CMK (cell line): ENCODE measurements around the gene WDR45.
"Not testable (repeated sequence)": the region's sequence is repeated elsewhere in the genome, so short reads cannot be mapped to it uniquely, and the experiment has no call there.

ENCODE experiments used
- DNase-seq: peaks from one replicate; pipeline ENCODE4 v3.0.0-alpha.2; 2010; ENCODE audit warnings: low read depth

WDR45 gene

DNA sequence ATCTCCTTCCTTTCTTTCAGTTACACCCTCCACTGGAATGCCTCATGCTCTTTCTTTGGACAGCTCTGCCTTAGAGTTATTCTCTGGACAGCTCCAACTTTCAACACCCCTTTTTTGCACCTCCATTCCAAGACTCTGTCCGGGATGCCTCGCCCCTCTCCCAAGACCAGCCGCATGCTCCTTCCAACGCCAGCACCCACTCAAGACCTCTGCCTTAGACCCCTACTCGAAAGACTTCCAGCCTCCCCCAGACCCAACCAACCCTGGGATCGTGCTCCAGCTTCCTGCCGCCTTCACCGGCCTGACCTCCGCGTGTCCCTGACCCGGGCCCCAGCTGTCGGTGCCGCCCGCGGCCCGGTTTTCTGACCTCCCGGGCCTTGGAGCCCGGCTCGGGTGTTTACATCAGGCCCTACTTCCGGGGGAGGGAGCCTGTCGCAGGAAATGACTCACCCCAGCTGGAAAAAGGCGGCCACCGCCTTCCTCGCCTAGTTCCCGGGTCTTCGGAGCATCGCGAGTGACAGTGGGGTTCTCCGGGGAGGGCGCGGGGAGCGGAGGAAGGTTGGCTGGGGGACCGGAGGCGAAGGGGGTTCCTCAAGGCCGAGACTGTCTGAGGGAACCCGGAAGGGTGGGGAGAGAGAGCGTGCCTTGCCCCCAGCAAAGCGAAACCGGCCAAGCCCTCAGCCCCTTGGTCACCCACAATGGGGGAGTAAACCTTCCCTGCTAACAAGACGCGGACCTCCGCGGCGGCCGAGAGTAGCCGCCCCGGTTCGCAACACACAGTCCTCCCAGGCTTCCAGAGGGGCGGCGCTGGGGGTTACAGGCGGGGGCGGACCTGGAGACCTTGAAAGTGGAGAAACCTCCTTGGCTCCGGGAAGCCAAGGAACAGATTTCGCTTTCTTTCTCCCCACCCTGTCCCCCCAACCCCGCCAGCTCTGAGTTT is at the start of gene WDR45:
TSS of gene WDR45 (minus strand) at position 399 of the 940 bp plus-strand sequence. CDS start 1,792 bp downstream, outside the sequence.
- peak; percentile 66 for DNase-seq

GRCh38 chrX:49129427-49129826 is 49.7 kb upstream of the WDR45 start:
- no peak for DNase-seq

DNA sequence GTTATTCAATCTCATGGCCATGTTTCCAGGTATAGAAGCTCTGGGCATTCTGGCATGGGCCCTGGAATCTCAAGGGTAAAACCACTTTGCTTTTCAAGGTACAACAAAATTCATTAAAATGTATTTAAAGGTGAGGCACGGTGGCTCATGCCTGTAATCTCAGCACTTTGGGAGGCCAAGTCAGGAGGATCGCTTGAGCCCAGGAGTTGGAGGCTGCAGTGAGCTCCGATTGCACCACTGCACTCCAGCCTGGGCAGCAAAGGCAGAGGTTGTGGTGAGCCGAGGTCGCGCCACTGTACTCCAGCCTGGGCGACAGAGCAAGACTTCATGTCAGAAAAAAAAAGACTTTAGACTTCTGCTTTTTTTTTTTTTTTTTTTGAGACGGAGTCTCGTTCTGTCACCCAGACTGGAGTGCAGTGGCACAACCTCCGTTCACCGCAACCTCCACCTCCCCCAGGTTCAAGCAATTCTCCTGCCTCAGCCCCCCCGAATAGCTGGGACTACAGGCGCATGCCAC is 48.1 kb upstream of the WDR45 start:
- DNase-seq, result not testable (repeated sequence)

- no peak for DNase-seq
These were observed 42.8 kb upstream of the WDR45 start for GRCh38 chrX:49122499-49122898.

DNA sequence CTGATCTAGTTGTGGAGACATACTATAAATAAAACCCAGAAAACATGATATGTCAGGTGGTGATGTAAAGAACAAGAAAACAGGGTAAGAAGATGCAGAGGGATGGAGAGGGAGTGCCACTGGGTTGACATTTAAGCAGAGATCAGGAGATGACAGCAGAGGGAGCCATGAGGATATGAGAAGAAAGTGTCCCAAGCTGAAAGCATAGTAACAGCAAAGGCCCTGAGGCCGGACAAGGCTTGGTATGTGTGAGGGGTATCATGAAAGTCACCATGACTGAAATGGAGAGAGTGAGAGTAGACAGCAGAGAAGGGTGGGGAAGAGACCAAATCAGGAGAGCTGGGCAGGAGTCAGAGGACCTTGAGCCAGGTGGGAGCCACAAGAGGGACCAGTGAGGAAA is 40.4 kb upstream of the WDR45 start:
- no peak for DNase-seq

GRCh38 chrX:49117581-49117980 is 37.9 kb upstream of the WDR45 start:
- no peak for DNase-seq

GRCh38 chrX:49116716-49117115 is 37.0 kb upstream of the WDR45 start:
- DNase-seq, result no peak

DNA sequence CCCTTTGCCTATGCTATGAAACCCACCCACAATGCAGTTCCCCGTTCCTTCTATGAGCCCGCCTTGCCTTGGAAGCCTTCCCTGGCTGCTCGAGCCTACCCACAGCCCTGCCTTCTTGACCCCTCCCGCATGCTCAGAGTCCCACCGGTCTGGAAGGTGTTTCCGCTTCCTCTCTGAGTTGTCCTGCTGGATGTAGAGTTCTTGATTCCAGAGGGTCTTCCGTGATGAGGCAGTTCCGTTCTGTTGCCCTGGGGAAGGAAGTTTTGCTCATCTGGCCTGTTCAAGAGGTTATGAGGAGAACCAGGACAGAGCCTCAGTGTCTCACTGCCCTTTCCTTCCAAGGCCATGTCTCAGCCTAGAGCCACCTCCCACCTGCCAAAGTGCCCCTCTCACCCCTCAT is 36.4 kb upstream of the WDR45 start:
- DNase-seq, result no peak

DNA sequence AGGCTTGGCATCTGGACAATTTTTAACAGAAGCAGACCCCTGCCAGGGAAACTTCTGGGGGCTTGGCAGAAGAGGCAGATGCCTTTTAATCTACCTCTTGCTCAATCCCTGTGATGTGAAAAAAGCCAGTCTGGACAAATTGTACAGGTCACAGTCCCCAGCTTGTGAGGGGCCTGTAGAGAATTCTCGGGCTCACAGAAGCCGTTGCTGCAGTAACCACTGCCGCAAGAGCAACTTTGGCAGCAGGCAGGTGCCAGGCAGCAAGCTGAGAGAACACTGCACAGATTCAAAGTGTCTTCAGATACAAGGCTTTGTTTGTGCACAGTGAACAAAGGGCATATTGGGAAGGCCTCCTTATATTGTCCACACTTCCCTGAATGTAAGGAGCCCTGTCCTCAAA is 32.1 kb upstream of the WDR45 start:
- DNase-seq, result no peak

GRCh38 chrX:49110417-49110816 is 30.7 kb upstream of the WDR45 start:
- no peak for DNase-seq

- no peak for DNase-seq
These were observed 29.0 kb upstream of the WDR45 start for GRCh38 chrX:49108641-49109040.

- no peak for DNase-seq
These were observed 27.2 kb upstream of the WDR45 start for GRCh38 chrX:49106930-49107329.

DNA sequence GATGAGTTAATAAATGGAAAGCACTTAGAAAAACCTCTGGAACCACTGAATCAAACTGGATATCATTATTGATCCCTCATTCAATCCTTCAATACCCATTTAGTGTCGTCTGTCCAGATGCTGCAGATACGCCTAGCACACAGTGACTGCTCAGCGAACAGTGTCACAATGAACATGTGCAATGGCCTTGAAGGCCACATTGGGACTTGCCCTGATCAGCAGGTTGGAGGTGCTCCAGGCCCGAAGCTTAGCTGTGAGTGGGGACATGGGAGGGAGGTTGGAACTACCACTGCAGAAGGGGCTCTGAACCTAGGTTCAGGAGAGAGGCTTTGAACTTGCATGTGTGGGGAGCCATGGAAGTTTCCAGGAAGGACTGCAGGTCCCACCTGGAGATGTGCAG is 26.6 kb upstream of the WDR45 start:
- no peak for DNase-seq

DNA sequence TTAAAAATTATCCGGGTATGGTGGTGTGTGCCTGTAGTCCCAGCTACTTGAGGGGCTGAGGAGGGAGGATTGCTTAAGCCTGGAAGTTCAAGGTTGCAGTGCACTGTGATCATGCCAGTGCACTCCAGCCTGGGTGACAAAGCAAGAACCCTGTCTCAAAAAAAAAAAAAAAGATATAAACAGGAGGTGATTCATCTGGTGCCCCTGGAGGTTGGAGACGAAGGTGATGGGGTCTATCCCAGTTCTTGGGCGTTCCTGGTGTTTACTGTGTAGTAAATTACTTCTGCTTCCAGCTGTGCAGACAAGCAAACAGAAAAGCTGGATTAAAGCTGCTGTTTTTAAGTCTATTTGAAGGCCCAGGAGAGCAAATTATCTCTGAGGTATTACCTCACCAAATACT is 23.9 kb upstream of the WDR45 start:
- no peak for DNase-seq

- no peak for DNase-seq
These were observed 22.5 kb upstream of the WDR45 start for GRCh38 chrX:49102190-49102589.

GRCh38 chrX:49101629-49101984 is 21.9 kb upstream of the WDR45 start:
- DNase-seq, result no peak

DNA sequence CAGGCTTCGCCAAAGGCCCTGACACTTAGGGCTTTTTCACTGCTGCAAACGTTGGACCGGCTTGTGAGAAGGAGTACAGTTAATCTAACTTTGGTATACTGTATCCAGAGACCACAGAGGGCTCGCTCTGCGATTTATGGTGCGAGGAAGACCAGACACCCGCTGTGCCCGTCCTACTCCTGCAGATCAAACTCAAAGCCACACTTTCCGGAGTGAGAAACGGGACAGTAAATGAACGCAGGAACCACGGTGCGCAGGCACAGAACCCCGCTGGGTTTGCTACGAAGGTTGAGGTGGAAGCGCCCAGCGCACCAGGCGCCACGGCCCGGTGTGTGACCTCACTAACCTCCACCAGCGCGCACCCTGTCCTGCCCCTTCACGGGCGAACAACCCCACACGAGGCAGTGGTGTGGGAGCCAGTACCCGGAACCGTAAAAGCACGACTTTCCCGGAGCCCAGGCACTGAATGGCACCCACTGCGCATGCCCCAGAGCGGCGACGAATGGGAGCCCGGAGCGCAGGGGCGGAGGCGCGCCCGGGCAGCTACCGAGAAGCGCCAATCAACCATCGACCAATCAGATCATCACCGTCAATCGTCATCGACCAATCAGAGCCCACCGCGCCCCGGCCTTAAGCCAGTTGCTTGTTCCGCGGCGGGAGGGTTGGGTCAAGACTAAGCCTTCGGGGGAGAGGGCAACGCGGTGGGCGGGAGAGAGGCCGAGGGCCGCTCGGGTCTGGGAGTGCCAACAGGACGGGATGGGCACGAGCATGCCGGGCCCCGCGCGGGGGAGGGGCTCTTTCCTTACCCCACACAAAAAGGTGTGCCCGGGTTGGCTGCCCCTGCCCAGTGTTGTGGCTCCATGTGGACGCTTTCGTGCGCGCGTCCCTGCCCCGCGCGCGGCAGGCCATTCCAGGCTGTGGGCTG is 21.3 kb upstream of the WDR45 start:
- DNase-seq, result peak; percentile 97

DNA sequence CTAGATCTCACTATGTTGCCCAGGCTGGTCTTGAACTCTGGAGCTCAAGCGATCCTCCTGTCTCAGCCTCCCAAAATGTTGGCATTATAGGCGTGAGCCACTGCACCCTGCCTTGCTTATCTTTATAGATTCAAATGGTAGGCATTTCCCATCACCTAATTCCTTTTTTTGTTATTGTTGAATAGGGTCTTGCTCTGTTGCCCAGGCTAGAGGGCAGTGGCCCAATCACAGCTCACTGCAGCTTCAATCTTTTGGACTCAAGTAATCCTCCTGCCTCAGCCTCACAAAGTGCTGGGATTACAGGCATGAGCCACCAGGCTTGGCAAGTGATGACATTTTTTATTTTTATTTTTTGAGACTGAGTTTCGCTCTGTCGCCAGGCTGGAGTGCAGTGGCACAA is 16.7 kb upstream of the WDR45 start:
- no peak for DNase-seq

DNA sequence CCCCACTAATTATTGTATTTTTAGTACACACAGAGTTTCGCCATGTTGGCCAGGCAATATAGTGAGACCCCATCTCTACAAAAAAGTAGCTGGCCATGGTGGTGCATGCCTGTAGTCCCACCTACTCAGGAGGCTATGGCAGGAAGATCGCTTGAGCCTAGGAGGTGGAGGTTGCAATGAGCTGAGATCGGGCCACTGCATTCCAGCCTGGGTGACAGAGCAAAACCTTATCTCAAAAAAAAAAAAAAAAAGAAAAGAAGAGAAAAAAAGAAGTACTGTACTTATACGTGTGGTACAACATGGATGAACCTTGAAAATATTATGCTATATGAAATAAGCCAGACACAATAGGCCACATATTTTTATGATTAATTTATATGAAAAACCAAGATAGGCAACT is 9.9 kb upstream of the WDR45 start:
- no peak for DNase-seq

DNA sequence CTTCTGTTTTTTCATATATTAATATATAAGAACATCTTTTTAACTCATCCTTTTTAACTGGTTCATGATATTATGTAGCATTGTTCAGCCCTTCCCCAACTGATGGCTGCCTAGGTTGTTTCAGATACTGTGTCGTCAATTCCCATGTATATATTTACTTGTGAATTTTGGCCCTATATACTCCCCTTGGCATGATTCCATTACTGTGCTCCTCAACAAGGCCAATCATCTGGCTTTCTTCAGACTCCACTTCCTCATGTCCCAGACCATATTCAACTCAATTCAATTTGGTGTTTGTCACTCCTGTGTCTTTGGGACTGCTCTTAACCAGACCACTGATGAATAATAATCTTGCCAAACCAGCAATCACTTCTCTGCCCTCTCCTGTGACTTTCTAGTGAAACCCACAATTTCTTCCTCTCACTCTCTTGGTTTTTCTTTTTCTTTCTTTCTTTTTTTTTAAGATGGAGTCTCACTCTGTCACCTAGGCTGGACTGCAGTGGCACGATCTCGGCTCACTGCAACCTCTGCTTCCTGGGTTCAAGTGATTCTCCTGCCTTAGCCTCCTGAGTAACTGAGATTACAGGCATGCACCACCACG is 2.7 kb upstream of the WDR45 start:
- DNase-seq, result no peak

DNA sequence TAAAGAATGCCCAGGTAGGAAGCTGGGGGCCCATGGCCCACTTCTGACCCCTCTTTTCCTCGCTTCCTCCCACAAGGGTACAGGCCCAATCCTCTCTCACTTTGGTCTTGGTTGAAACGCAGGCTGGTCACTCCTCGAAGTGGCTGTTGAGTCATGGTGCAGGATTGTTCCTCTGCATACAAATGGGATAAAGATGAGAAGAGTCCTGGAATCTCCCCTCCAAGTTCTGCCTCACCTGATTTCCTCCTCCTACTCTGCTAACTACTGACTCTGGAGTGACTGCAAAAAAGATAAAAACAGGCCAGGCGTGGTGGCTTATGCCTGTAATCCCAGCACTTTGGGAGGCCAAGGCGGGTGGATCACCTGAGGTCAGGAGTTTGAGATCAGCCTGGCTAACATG is 1.7 kb downstream of the WDR45 start:
- no peak for DNase-seq

- DNase-seq, result no peak
These were observed 4.3 kb downstream of the WDR45 start for GRCh38 chrX:49075347-49075746.
